Nephron progenitor cell (in vitro differentiated cells): Measurements from ENCODE around the gene CAV2.

Source experiments
- DNase-seq: peaks from one replicate; pipeline ENCODE4 v3.0.0; 2021
- H3K27ac Mint-ChIP-seq: 2 replicates; pipeline ENCODE4 v1.8.0; 2021; ENCODE audit warnings: mild to moderate bottlenecking, moderate library complexity, mixed read lengths
- H3K27me3 Mint-ChIP-seq: 2 replicates; pipeline ENCODE4 v1.8.0; 2021; ENCODE audit warnings: mild to moderate bottlenecking, low read depth, mixed read lengths; ENCODE audit not compliant: poor library complexity
- H3K36me3 Mint-ChIP-seq: 2 replicates; pipeline ENCODE4 v1.8.0; 2021; ENCODE audit warnings: low read depth, mixed read lengths
- H3K4me1 Mint-ChIP-seq: 2 replicates; pipeline ENCODE4 v1.8.0; 2021; ENCODE audit warnings: mixed read lengths
- H3K4me3 Mint-ChIP-seq: 2 replicates; pipeline ENCODE4 v1.8.0; 2021; ENCODE audit warnings: mild to moderate bottlenecking, moderate library complexity, mixed read lengths
- H3K9me3 Mint-ChIP-seq: 2 replicates; pipeline ENCODE4 v1.8.0; 2021; ENCODE audit warnings: mild to moderate bottlenecking, moderate library complexity, mixed read lengths
- TF ChIP-seq, protein P1 (sequence below): fragments of 200-600 bp; sonication (generic); IDR thresholded peaks from 2 replicates; pipeline ENCODE4 v1.5.0; 2021; ENCODE audit warnings: antibody characterized with exemption

Gene CAV2

DNA sequence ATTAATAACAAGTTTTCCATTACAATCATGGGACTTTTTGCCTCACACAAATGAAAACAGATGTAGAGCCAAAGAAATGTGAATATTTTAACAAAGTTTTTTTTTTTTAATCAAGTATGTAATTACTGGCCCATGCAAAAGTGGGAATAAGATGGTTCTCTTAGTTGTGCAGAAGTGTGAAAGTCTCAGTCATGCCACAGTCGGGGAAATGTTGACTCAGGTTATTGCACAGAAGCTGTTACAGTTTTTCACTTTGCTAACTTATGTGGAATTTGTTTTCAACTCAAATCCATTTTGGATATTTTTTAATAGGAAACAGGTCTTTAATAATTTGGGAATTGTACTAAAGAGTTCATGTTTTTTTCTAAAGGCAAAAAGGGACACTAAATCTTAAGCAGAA, 44.0 kb upstream of the CAV2 start:
- no peak for DNase-seq
- no peaks in the 10 kb centered on the region for H3K27me3 Mint-ChIP-seq

DNA sequence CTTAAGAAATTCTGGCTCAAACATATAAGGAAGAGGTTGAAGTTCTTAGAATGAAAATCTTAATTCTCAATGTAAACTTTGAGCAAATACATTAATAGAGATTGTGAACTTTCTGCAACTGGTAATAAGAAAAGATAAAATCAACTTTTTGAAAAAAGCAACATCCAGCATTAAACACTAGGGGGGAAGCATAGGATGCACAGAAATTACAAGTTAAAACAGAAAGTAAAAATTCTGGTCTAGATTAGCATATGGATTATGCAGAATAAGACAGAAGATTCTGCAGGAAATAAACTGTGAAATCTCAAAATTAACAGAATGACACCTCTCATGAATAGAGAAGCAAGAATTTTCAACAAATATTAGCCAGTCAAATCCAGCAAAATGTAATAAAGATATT, 38.0 kb upstream of the CAV2 start:
- H3K4me1 Mint-ChIP-seq: no peaks in the 10 kb centered on the region
- TF ChIP-seq, protein P1, sequence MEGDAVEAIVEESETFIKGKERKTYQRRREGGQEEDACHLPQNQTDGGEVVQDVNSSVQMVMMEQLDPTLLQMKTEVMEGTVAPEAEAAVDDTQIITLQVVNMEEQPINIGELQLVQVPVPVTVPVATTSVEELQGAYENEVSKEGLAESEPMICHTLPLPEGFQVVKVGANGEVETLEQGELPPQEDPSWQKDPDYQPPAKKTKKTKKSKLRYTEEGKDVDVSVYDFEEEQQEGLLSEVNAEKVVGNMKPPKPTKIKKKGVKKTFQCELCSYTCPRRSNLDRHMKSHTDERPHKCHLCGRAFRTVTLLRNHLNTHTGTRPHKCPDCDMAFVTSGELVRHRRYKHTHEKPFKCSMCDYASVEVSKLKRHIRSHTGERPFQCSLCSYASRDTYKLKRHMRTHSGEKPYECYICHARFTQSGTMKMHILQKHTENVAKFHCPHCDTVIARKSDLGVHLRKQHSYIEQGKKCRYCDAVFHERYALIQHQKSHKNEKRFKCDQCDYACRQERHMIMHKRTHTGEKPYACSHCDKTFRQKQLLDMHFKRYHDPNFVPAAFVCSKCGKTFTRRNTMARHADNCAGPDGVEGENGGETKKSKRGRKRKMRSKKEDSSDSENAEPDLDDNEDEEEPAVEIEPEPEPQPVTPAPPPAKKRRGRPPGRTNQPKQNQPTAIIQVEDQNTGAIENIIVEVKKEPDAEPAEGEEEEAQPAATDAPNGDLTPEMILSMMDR: no peak
- no peak overlapping the region for H3K4me3 Mint-ChIP-seq
- DNase-seq: no peak
- no peak overlapping the region for H3K27ac Mint-ChIP-seq
- H3K9me3 Mint-ChIP-seq: no peaks in the 10 kb centered on the region
- H3K27me3 Mint-ChIP-seq: no peaks in the 10 kb centered on the region
- H3K36me3 Mint-ChIP-seq: no peaks in the 10 kb centered on the region

More for the DNA sequence above, 44.0 kb upstream of the CAV2 start:
- Mint-ChIP-seq H3K27ac (no peak overlapping the region), H3K9me3 (no peaks in the 10 kb centered on the region), H3K36me3 (no peaks in the 10 kb centered on the region), H3K4me1 (no peaks in the 10 kb centered on the region), H3K4me3 (no peak overlapping the region)
- TF ChIP-seq, protein P1: no peak

DNA sequence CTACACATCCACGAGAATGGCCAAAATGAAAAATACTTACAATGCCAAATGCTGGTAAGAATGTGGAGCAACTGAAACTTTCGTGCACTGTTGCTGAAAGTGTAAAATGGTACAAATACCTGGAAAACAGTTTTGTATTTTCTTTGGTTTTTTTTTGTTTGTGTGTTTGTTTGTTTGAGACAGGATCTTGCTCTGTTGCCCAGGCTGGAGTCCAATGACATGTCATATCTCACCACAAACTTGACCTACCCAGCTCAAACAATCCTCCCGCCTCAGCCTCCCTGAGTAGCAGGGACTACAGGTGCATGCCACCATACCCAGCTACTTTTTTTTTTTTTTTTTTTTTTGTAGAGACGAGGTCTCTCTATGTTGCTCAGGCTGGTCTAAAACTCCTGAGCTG, 35.6 kb upstream of the CAV2 start:
- H3K4me3 Mint-ChIP-seq: no peak overlapping the region
- no peaks in the 10 kb centered on the region for H3K27me3 Mint-ChIP-seq
- no peaks in the 10 kb centered on the region for H3K9me3 Mint-ChIP-seq
- no peak overlapping the region for H3K27ac Mint-ChIP-seq
- H3K4me1 Mint-ChIP-seq: no peaks in the 10 kb centered on the region
- no peak for DNase-seq
- TF ChIP-seq, protein P1: no peak
- no peaks in the 10 kb centered on the region for H3K36me3 Mint-ChIP-seq

DNA sequence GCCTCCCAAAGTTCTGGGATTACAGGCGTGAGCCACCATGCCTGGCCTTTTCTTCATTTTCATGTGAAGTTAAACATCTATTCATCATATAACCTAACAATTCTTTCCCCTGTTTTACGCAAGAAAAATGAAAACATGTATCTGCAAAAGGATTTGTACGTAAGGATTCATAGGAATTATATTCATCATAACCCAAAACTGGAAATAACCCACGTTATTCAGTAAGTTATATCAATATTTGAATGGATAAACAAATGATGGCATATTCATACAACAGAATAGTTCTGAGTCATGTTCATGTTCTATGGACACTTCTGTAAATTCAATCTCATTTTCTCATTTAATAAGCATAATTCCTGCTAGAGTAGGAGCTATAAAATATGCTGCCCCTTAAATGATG, 35.2 kb upstream of the CAV2 start:
- TF ChIP-seq, protein P1: no peak
- Mint-ChIP-seq H3K4me3 (no peak overlapping the region), H3K36me3 (no peaks in the 10 kb centered on the region), H3K27ac (no peak overlapping the region), H3K27me3 (no peaks in the 10 kb centered on the region), H3K9me3 (no peaks in the 10 kb centered on the region), H3K4me1 (no peaks in the 10 kb centered on the region)
- no peak for DNase-seq

DNA sequence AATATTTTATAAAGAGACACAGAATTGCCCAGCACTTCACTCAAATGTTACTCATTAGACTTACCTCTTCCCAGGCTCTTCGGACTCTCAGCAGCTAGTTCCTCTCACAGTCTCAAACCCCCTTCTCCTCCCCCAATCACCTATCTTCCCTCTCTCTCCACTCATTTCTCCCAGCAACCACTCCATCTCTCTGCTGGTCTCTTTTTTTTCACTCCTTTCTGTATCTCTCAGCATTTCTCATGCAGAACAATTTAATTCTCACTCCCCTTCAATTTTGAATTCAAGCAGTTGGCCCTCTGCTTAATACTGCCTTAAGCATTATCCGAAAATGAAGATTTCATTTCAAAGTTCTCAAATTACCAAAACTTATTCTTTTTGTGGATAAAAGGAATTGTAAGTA, 34.4 kb upstream of the CAV2 start:
- no peaks in the 10 kb centered on the region for H3K9me3 Mint-ChIP-seq
- H3K27me3 Mint-ChIP-seq: no peaks in the 10 kb centered on the region
- H3K4me1 Mint-ChIP-seq: no peaks in the 10 kb centered on the region
- TF ChIP-seq, protein P1: no peak
- H3K27ac Mint-ChIP-seq: no peak overlapping the region
- no peaks in the 10 kb centered on the region for H3K36me3 Mint-ChIP-seq
- no peak for DNase-seq
- H3K4me3 Mint-ChIP-seq: no peak overlapping the region

DNA sequence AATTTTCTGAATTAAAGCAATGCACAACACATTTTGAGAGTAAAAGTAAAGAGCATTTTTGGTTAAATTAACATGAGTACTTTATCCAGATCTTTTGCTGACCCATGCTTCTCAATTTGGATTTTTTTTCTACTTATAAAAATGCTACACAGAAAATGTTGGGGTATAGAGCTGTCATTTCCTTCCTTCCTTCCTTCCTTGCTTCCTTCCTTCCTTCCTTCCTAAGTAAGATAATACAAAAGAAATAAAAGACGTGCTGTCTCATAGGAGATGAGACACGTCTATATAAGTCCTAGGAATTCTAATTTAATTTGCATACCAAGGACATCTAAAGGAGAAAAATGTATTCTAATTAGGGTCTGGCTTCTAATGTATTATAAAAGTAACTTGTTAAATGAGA, 31.0 kb upstream of the CAV2 start:
- H3K27me3 Mint-ChIP-seq: no peaks in the 10 kb centered on the region
- no peaks in the 10 kb centered on the region for H3K9me3 Mint-ChIP-seq
- H3K4me1 Mint-ChIP-seq: no peaks in the 10 kb centered on the region
- TF ChIP-seq, protein P1: no peak
- H3K4me3 Mint-ChIP-seq: no peak overlapping the region
- DNase-seq: no peak
- no peak overlapping the region for H3K27ac Mint-ChIP-seq
- no peaks in the 10 kb centered on the region for H3K36me3 Mint-ChIP-seq
